ENCODE measurements around the gene ELN. TPM values are rescaled to one million over a fixed set of nuclear protein-coding genes. Genes with fewer than 3 reads are reported as not detected.
"Not testable (repeated sequence)": the region's sequence is repeated elsewhere in the genome, so short reads cannot be mapped to it uniquely, and the experiment has no call there.

The ELN gene
- total RNA-seq, 1 donor from 2014 or later = 29.9 TPM

GRCh38 chr7:73997056-73997455 is 30.9 kb upstream of the ELN start:
- no peak for DNase-seq (ENCODE audit: missing footprints)
- ATAC-seq = no peak
- intact Hi-C loops (cut with DNase I) = no loop called here

DNA sequence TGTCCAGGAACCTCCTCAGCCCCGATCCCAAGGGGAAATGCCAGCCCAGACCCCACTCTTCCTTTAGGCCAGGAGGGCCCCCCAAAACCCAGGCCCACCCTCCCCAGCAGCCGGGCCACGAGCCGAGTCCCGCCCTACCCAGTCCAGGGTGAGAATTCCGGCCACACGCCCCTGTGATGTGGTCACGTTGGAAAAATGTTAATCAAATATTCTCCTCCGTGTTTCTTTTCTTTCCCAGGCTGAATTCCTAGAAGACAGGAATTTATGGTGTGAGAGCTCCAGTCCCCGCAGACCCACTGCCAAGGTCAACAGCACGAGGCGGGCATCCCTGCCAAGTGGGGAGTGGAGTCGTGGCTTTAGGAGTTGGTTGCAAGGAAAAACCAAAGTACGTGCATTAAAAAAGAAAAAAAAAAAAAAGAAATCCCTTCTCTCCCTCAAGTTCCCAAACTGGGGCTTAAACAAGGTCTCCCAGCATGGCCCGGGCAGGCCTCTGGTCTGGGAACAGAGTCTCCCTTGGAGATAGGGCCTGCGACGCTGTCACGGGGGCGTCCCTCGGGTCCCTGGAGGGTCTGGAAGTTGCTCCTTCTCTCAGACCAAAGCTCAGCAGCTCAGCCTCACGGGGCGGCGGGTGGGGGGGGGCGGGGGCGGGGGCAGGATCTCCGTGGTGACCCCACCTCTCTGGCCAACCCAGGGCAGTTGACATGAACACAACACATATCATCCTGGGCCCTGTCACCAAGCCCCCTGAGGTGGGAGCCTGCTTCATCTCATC is 28.1 kb upstream of the ELN start:
- ATAC-seq = no peak
- no peak for DNase-seq (ENCODE audit: missing footprints)
- intact Hi-C loops (cut with DNase I) = no loop called here

DNA sequence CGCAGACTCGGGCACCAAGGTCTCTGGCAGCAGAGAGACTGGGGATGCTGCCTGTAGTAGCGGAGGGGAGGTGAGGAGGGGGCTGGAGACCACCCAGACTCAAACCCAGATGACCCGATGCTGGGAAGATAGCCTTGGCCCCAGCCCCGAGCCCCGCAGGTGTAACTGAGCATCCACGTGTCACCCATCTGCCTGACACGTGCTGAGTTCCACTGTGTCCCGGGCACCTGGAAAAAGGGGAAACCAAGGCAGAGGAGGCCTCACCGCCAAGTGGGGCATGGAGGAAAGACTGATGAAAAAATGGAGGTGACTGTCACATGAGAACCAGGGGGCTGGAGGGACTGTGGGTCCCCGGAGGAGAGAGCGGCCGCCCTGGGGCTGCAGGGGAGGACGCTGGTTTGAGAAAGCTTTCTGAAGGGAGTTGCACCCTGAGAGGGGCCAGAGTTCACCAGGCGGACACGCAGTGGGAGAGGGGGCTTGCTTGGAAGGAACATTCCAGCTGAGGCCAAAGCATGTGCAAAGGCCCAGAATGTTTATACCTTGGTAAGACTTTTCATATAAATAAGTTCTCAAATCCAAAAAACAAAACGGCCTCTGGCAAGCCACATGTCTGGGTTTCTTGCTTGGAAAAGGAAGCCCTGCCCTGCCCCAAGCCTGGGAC is 27.4 kb upstream of the ELN start:
- DNase-seq (ENCODE audit: missing footprints) (no peak), ATAC-seq (no peak)
- intact Hi-C loops (cut with DNase I) = no loop called here

DNA sequence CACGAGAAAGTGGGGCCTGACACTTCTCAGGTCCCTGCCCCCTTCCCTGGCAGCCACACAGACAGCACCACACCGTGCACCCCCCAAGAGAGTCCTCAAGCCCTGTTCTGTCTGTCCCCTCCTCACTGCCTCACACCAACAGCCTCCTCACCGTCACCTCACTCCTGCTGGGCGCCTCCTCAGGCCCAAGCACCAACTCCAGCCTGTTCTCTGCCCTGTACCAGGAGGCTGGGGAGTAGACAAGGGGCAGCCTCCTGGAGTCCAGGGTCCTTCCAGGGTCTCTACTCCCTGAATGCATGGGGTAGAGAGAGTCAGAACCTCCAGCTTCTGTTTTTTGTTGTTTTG is 26.9 kb upstream of the ELN start:
- intact Hi-C loops (cut with DNase I) = no loop called here
- ATAC-seq = no peak
- no peak for DNase-seq (ENCODE audit: missing footprints)

GRCh38 chr7:74002474-74003017 is 25.4 kb upstream of the ELN start:
- intact Hi-C loops (cut with DNase I) = no loop called here
- ATAC-seq = no peak
- peak; percentile 80 for DNase-seq (ENCODE audit: missing footprints)

DNA sequence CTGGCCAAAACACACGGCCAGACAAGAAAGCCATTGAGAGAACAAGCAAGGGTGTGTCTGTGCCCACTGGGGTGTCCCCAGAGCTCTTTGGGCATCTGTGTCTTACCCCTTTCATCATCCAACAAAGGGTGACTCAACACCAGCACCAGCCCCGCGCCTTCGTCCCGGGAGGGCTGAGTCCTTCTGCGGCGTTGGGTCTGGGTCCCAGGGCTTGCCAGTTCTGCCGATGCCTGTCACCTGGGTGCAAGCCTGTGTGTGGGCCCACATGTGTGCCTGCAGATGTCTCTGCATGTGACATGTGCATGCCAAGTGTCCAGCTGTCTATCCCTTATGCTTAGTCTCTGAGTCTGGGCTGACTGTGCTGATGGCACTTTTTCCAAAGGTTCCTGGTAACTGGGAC is 24.4 kb upstream of the ELN start:
- DNase-seq (ENCODE audit: missing footprints) (no peak), ATAC-seq (no peak)
- intact Hi-C loops (cut with DNase I) = no loop called here

GRCh38 chr7:74006032-74006431 is 21.9 kb upstream of the ELN start:
- ATAC-seq (no peak), DNase-seq (ENCODE audit: missing footprints) (no peak)
- intact Hi-C loops (cut with DNase I) = no loop called here

GRCh38 chr7:74006451-74007241 is 21.3 kb upstream of the ELN start:
- ATAC-seq (no peak), DNase-seq (ENCODE audit: missing footprints) (no peak)
- intact Hi-C loops (cut with DNase I) = no loop called here

DNA sequence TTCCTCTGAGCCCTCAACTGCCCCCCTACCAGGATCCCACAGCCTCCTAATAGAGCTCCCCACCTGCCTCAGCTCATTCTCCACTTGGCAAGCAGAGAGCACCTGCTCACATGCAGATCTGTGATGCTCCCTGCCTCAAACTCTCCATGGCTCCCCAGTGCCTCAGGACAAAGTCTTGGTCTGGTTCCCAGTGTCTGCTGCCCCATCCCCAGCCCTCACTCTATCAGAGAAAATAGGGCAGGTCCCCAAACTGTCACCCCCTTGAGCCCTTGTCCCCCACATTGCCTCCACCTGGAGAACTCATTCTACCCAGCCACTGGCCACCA is 20.8 kb upstream of the ELN start:
- DNase-seq (ENCODE audit: missing footprints) = no peak
- ATAC-seq = no peak
- intact Hi-C loops (cut with DNase I) = no loop called here

- intact Hi-C loops (cut with DNase I) = no loop called here
- ATAC-seq = no peak
- no peak for DNase-seq (ENCODE audit: missing footprints)
Observed at GRCh38 chr7:74008687-74009086, 19.3 kb upstream of the ELN start.

- intact Hi-C loops (cut with DNase I) = no loop called here
- DNase-seq (ENCODE audit: missing footprints) = no peak
- ATAC-seq = peak; percentile 71
Observed at GRCh38 chr7:74009719-74010118, 18.3 kb upstream of the ELN start.

DNA sequence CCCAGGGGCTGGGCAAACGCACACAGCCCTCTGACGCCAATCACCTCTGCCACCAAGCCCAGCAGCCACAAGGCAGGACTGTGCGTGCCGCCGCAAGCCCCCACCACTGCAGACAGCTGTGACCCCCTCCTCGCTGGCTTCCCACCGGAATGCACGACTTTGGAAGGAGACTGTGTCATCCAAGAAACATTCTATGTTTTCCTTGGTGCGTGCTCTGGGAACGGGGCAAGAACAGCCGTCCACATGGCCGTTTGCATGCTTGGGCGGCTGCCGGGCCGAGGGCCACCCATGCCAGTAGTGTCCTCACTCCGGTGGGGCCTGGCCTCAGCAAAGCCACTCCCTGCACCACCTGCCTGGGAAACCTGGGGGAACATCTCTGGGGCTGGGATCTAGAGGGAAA is 17.6 kb upstream of the ELN start:
- DNase-seq (ENCODE audit: missing footprints) (no peak), ATAC-seq (no peak)
- intact Hi-C loops (cut with DNase I) = no loop called here

DNA sequence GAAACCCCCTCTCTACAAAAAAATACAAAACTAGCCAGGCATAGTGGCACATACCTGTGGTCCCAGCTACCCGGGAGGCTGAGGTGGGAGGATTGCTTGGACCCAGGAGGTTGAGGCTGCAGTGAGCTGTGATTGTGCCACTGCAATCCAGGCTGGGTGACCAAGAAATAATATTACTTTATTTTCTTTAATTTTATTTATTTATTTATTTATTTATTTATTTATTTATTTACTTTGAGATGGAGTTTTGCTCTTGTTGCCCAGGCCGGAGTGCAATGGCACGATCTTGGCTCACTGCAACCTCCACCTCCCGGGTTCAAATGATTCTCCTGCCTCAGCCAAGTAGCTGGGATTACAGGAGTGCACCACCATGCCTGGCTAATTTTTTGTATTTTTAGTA is 16.6 kb upstream of the ELN start:
- DNase-seq (ENCODE audit: missing footprints); intact Hi-C loops (cut with DNase I); ATAC-seq: not testable (repeated sequence)

DNA sequence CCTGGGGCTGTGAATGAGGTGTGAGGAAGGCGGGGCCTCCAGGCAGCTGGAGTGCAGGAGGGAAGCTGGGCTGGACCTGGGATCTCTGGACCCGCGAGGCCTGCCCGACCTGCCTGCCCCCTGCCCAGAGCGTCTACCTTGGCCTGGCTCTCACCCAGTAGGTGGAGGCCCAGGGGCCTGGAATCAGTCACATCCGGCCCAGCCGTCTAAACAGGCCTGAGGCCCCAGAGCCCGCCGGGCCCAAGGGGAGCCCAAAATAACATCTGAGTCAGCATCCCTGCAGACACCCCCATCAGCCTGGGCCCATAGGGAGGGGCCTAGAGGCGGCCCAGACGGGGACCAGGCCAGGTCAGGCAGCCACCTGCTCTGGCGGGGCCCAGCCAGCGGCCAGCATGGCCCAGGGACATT is 15.1 kb upstream of the ELN start:
- DNase-seq (ENCODE audit: missing footprints) (no peak), ATAC-seq (no peak)
- intact Hi-C loops (cut with DNase I) = no loop called here

- ATAC-seq = peak; percentile 53
- peak; percentile 68 for DNase-seq (ENCODE audit: missing footprints)
- intact Hi-C loops (cut with DNase I) = no loop called here
Observed at GRCh38 chr7:74013539-74014272, 14.3 kb upstream of the ELN start.

DNA sequence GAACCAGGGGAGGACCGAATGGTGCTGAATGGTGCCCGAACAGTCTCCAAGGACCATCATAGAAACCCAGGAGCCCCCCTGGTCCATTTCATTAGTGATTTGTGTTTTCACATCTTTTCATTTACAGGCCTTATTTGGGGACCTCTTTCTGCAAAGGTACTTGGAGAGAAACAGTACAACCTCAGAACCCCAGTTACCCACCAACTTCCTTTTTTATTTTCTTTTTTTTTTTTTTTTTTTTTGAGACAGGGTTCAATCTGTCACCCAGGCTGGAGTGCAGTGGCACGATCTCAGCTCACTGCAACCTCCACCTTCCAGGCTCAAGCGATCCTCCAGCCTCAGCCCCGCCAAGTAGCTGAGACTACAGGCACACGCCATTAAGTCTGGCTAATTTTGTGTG is 13.0 kb upstream of the ELN start:
- ATAC-seq (no peak), DNase-seq (ENCODE audit: missing footprints) (peak; percentile 15)
- intact Hi-C loops (cut with DNase I) = no loop called here

GRCh38 chr7:74015670-74016069 is 12.3 kb upstream of the ELN start:
- intact Hi-C loops (cut with DNase I) = no loop called here
- no peak for ATAC-seq
- peak; percentile 9 for DNase-seq (ENCODE audit: missing footprints)

DNA sequence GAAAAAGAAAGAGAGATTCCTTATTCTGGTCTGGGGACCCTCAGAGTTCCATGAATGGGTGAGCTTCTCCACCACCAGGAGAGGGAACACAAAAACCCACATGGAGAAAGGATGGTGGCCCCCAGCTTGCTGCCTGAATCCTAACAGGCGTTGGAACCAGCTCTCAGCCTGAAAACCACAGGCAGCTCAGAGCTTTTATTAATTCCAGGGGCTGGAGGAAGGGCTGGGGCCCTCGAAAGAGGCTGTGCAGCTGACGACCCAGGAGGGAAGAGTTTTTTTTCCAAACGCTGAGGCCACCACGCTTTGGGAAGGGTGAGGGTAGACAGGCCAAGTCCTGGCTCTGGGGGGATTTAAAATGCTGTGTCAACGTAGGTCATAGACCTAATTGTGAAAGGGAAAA is 10.8 kb upstream of the ELN start:
- intact Hi-C loops (cut with DNase I) = no loop called here
- no peak for ATAC-seq
- no peak for DNase-seq (ENCODE audit: missing footprints)

DNA sequence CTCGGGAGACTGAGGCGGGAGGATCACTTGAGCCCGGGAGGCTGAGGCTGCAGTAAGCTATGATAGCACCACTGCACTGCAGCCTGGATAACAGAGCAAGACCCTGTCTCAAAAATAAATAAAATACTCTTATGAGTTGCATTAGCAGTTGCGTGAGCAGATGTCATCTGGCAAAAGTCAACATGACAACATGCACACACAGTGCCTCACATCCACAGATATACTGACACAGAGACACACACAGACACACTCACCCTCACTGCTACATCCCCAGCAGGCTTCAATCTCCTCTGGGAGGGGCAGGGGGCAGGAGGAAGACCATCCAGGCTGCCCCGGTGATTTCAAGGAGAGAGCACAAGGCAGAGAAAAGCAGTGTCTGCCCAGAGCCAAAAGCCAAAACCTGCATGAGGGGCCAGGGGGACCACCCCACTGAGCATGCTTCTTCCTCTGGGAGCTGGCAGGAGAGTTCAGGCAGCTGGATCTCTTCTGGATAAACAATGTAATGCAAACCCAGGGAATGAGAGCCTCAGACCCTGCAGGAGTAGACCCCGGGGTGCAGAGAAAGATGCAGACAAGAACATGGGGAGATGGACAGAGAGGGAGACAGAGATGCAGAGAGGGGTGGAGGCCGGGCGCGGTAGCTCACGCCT is 9.6 kb upstream of the ELN start:
- DNase-seq (ENCODE audit: missing footprints) (peak; percentile 1), ATAC-seq (no peak)
- intact Hi-C loops (cut with DNase I) = no loop called here
